H1 (cell line): ENCODE data around the gene RAB33A. TPM values are rescaled to one million over a fixed set of nuclear protein-coding genes. Genes with fewer than 3 reads are reported as not detected.

Experiments
- CTCF ChIA-PET: fragments of 300-600 bp; sonication (Branson Sonifier 250); formaldehyde crosslinking; loops from one replicate; lab custom pipeline; 2021; ENCODE audit not compliant: partially characterized antibody; lab: Charles Lee
- POLR2A ChIA-PET: fragments of 300-600 bp; sonication (Branson Sonifier 250); formaldehyde crosslinking; loops from one replicate; lab custom pipeline; 2021; ENCODE audit warnings: inconsistent platforms; ENCODE audit not compliant: partially characterized antibody; lab: Charles Lee
- DNase-seq, 2 experiments: peaks; one replicate each; pipeline versions ENCODE4 v3.0.0 to v3.0.0-alpha.2; 2010 to 2022; ENCODE audit warnings: low spot score in 2 of 2, low read depth in 1 of 2, mixed read lengths in 1 of 2
- FAIRE-seq: peaks from 2 replicates; lab custom pipeline; 2011; peaks lifted over from hg19 to GRCh38; lab: Jason Lieb, UNC
- H2AFZ ChIP-seq: 2 replicates; pipeline ENCODE4 v1.8.1; 2012; ENCODE audit warnings: low read length, inconsistent platforms
- H2AK5ac ChIP-seq: 2 replicates; pipeline ENCODE4 v1.6.1; 2013; ENCODE audit warnings: low read depth, low read length
- H2BK120ac ChIP-seq: replicated peaks from 2 replicates; pipeline ENCODE3; 2013; ENCODE audit warnings: low read depth, low read length, inconsistent platforms
- H2BK12ac ChIP-seq: 2 replicates; pipeline ENCODE4 v1.6.1; 2013; ENCODE audit warnings: low read depth, low read length
- H2BK15ac ChIP-seq: 2 replicates; pipeline ENCODE4 v1.6.1; 2013; ENCODE audit warnings: low read length
- H2BK20ac ChIP-seq: 2 replicates; pipeline ENCODE4 v1.6.1; 2013; ENCODE audit warnings: low read length
- H2BK5ac ChIP-seq: 2 replicates; pipeline ENCODE4 v1.6.1; 2013; ENCODE audit warnings: low read depth, low read length
- H3K14ac ChIP-seq: 2 replicates; pipeline ENCODE4 v1.6.1; 2013; ENCODE audit warnings: inconsistent platforms; ENCODE audit not compliant: insufficient read length
- H3K18ac ChIP-seq: 2 replicates; pipeline ENCODE4 v1.6.1; 2013; ENCODE audit warnings: low read length; ENCODE audit errors: extremely low read depth
- H3K23ac ChIP-seq: 2 replicates; pipeline ENCODE4 v1.6.1; 2013; ENCODE audit warnings: inconsistent platforms; ENCODE audit not compliant: insufficient read length
- H3K23me2 ChIP-seq: 2 replicates; pipeline ENCODE4 v1.6.1; 2013; ENCODE audit warnings: low read depth, low read length
- H3K27ac ChIP-seq: 2 replicates; pipeline ENCODE4 v1.6.1; 2011; ENCODE audit warnings: low read depth, low read length, inconsistent platforms
- H3K27me3 ChIP-seq, 4 experiments: replicated peaks in 1 of 4; 1 replicate in 1 of 4; 2 replicates in 3 of 4; pipeline versions ENCODE4 v1.6.1 to v1.8.1; 2011 to 2013; ENCODE audit warnings: low read length in 3 of 4, mild to moderate bottlenecking in 3 of 4, inconsistent platforms in 2 of 4, mixed read lengths in 2 of 4, moderate library complexity in 1 of 4; ENCODE audit not compliant: control insufficient read depth in 3 of 4, insufficient read depth in 3 of 4; ENCODE audit errors: extremely low read depth in 1 of 4
- H3K36me3 ChIP-seq, 4 experiments: 2 replicates each; pipeline versions ENCODE4 v1.6.1 to v1.8.1; 2011 to 2013; ENCODE audit warnings: mild to moderate bottlenecking in 4 of 4, low read length in 3 of 4, moderate library complexity in 2 of 4, control low read depth in 1 of 4, inconsistent platforms in 1 of 4; ENCODE audit not compliant: insufficient read depth in 4 of 4, control insufficient read depth in 2 of 4
- H3K4ac ChIP-seq: replicated peaks from 2 replicates; pipeline ENCODE3; 2013; ENCODE audit warnings: low read length, low read depth, mixed read lengths, inconsistent platforms; ENCODE audit not compliant: insufficient read length
- H3K4me1 ChIP-seq, 4 experiments: replicated peaks in 1 of 4; 1 replicate in 1 of 4; 2 replicates in 3 of 4; pipeline versions ENCODE4 v1.6.1 to v1.8.1; 2011 to 2013; ENCODE audit warnings: low read length in 3 of 4, inconsistent platforms in 2 of 4, mixed read lengths in 1 of 4; ENCODE audit not compliant: insufficient read depth in 4 of 4, control insufficient read depth in 3 of 4
- H3K4me2 ChIP-seq, 2 experiments: 2 replicates each; pipeline versions ENCODE4 v1.6.1 to v1.8.1; 2011 to 2013; ENCODE audit warnings: low read depth in 2 of 2, low read length in 2 of 2, control low read depth in 1 of 2, inconsistent platforms in 1 of 2, mild to moderate bottlenecking in 1 of 2; ENCODE audit not compliant: insufficient read depth in 1 of 2
- H3K4me3 ChIP-seq, 4 experiments: fragments of 200-600, 300-600 bp in 1 of 4; sonication (generic), shearing (Covaris generic), sonication (Bioruptor Twin) in 1 of 4; 2 replicates each; pipeline versions ENCODE4 v1.5.1 to v1.8.1; 2011 to 2016; ENCODE audit warnings: low read length in 4 of 4, low read depth in 3 of 4, control low read depth in 2 of 4, inconsistent platforms in 2 of 4, mild to moderate bottlenecking in 2 of 4, mixed read lengths in 1 of 4, moderate library complexity in 1 of 4; ENCODE audit not compliant: insufficient read depth in 2 of 4; ENCODE audit errors: extremely low read depth in 1 of 4
- H3K56ac ChIP-seq: replicated peaks from 2 replicates; pipeline ENCODE3; 2013; ENCODE audit warnings: low read depth, mild to moderate bottlenecking, mixed read lengths, low read length, inconsistent platforms; ENCODE audit not compliant: insufficient read length
- H3K79me1 ChIP-seq: 2 replicates; pipeline ENCODE4 v1.6.1; 2013; ENCODE audit warnings: low read depth, low read length, control low read depth
- H3K79me2 ChIP-seq, 2 experiments: 2 replicates each; pipeline versions ENCODE4 v1.6.1 to v1.8.1; 2012 to 2013; ENCODE audit warnings: low read length in 2 of 2, mild to moderate bottlenecking in 2 of 2, inconsistent platforms in 1 of 2; ENCODE audit not compliant: insufficient read depth in 2 of 2, control insufficient read depth in 1 of 2
- H3K9ac ChIP-seq, 4 experiments: replicated peaks in 1 of 4; 1 replicate in 1 of 4; 2 replicates in 3 of 4; pipeline versions ENCODE4 v1.6.1 to v1.8.1; 2011 to 2013; ENCODE audit warnings: low read depth in 3 of 4, low read length in 3 of 4, control low read depth in 2 of 4, mild to moderate bottlenecking in 2 of 4, moderate library complexity in 2 of 4, inconsistent platforms in 1 of 4; ENCODE audit errors: extremely low read depth in 1 of 4
- H3K9me3 ChIP-seq, 2 experiments: 2 replicates each; pipeline versions ENCODE4 v1.6.1 to v1.8.1; 2012 to 2013; ENCODE audit warnings: mild to moderate bottlenecking in 2 of 2, moderate library complexity in 2 of 2, control low read depth in 1 of 2, inconsistent platforms in 1 of 2, low read depth in 1 of 2, low read length in 1 of 2, mixed read lengths in 1 of 2; ENCODE audit not compliant: insufficient read depth in 2 of 2
- H4K20me1 ChIP-seq, 2 experiments: replicated peaks in 1 of 2; 2 replicates each; pipeline versions ENCODE3 to v1.8.1; 2011 to 2013; ENCODE audit warnings: inconsistent platforms in 2 of 2, low read length in 2 of 2, mild to moderate bottlenecking in 1 of 2; ENCODE audit not compliant: insufficient read depth in 2 of 2, control insufficient read depth in 1 of 2
- H4K5ac ChIP-seq: 2 replicates; pipeline ENCODE4 v1.6.1; 2013; ENCODE audit warnings: low read length, low read depth, mixed read lengths, inconsistent platforms; ENCODE audit not compliant: insufficient read length
- H4K8ac ChIP-seq: 2 replicates; pipeline ENCODE4 v1.8.0; 2013; ENCODE audit warnings: mild to moderate bottlenecking, moderate library complexity, low read length, inconsistent platforms; ENCODE audit not compliant: insufficient read depth; ENCODE audit errors: extremely low read depth
- H4K91ac ChIP-seq: replicated peaks from 2 replicates; pipeline ENCODE3; 2013; ENCODE audit warnings: low read length, mixed read lengths, inconsistent platforms; ENCODE audit not compliant: insufficient read length
- WGBS, 2 experiments: shearing (Covaris generic) in 1 of 2; methylation state at CpG; one replicate each; pipeline versions ENCODE4 v1.1.6 to v1.1.7; 2013 to 2015; ENCODE audit warnings: low lambda C conversion rate in 2 of 2, mixed read lengths in 2 of 2, inconsistent platforms in 1 of 2, low coverage in 1 of 2, missing lambda C conversion rate in 1 of 2; ENCODE audit not compliant: insufficient replicate concordance in 2 of 2, insufficient coverage in 1 of 2, insufficient read length in 1 of 2; ENCODE audit errors: extremely low coverage in 1 of 2, missing lambda C conversion rate in 1 of 2; 5-methylcytosine and 5-hydroxymethylcytosine counted together
- polyA plus RNA-seq, 7 experiments: library from polyadenylated mRNA; depleted of rRNA in 3 of 7; stranded (reverse) in 5 of 7; unstranded in 2 of 7; fragments of >200 nt in 5 of 7; fragments of 200-250 nt in 2 of 7; gene quantifications; 1 replicate in 5 of 7; 2 replicates in 1 of 7; 4 replicates in 1 of 7; pipeline versions ENCODE4 v1.2.1 to v1.2.3, GENCODE V29; 2011 to 2013; ENCODE audit warnings: missing spikeins in 2 of 7, mixed read lengths in 2 of 7
- total RNA-seq: library from RNA; stranded (reverse); fragmentation: NEBNext Ultra II Directional; extraction: Animal tissue kit (Norgen Biotek cat#: 25700); gene quantifications from 2 replicates; pipeline ENCODE4 v1.2.1, GENCODE V29; 2021

The RAB33A gene
- total and polyA plus RNA-seq, 2 of the 8 experiments (the other 6 are each of a cell fraction or from before 2014, with no cell fraction given) = 2.8 to 4.6 TPM

DNA sequence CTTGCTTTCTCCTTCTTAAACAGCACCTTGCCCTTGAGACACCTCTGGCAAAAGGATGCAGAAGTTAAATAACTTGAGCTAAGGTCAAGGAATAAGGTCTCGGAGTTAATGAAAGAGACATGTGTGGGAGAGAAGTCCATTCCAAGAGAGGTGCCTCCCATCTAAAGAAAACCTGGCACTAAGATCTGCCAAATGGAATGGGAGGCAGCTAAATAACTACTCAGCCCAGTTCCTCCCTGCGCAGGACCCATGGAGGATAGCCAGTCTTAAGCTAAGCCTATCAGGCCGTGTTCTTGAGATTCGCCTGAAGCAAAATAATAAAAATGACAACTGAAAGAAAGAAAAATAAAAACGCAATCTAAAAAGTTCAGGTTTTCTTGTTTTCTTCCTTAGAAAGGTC, 40.8 kb upstream of the RAB33A start:
- H3K9me3 ChIP-seq = no peaks in the 10 kb centered on the region
- H3K9ac ChIP-seq = no peak overlapping the region
- H3K79me1 ChIP-seq = no peaks in the 10 kb centered on the region
- H3K56ac ChIP-seq = no peak overlapping the region
- no peaks in the 10 kb centered on the region for H3K23me2 ChIP-seq
- no peak overlapping the region for H4K5ac ChIP-seq
- 95% methylated on average over 5 of the region's 5 CpGs; no CpG with 5 or more reads in 1 of the 2 experiments for WGBS, 2 experiments
- H3K27ac ChIP-seq = no peak overlapping the region
- POLR2A ChIA-PET = interaction anchor here (0.7 to 1.1 kb wide), 3 partner anchors 11 to 49 kb away, joined by 3 read pairs; no protein-coding TSS in a partner anchor
- FAIRE-seq (no peak), DNase-seq (no peak)
- H3K36me3 ChIP-seq = peaks cover 0 to 28% (median 15%) of the 10 kb centered on the region in 4 experiments; a peak in 7 of 8 replicates
- no peak overlapping the region for H2BK12ac ChIP-seq
- H3K4me1 ChIP-seq = no peaks in the 10 kb centered on the region
- no peak overlapping the region for H2AFZ ChIP-seq
- no peak overlapping the region for H2AK5ac ChIP-seq
- H2BK5ac ChIP-seq = no peak overlapping the region
- no peak overlapping the region for H3K18ac ChIP-seq
- H4K20me1 ChIP-seq = no peaks in the 10 kb centered on the region
- H3K4me3 ChIP-seq = no peak overlapping the region
- no peak overlapping the region for H3K14ac ChIP-seq
- no peak overlapping the region for H2BK15ac ChIP-seq
- CTCF ChIA-PET = interaction anchor here (0.5 to 1.8 kb wide), 3 partner anchors 12 to 526 kb away, joined by 3 to 6 read pairs (median 4); no protein-coding TSS in a partner anchor
- H2BK20ac ChIP-seq = no peak overlapping the region
- H3K27me3 ChIP-seq = no peaks in the 10 kb centered on the region
- no peak overlapping the region for H3K23ac ChIP-seq
- H3K4ac ChIP-seq = no peak overlapping the region
- H4K8ac ChIP-seq = no peak overlapping the region
- no peaks in the 10 kb centered on the region for H3K79me2 ChIP-seq
- no peak overlapping the region for H4K91ac ChIP-seq
- no peak overlapping the region for H3K4me2 ChIP-seq
- H2BK120ac ChIP-seq = no peak overlapping the region
